Liver (tissue), 9 donors: Measurements from ENCODE around the gene WSCD1. TPM values are rescaled to one million over a fixed set of nuclear protein-coding genes. Genes with fewer than 3 reads are reported as not detected.

ENCODE experiments used
- DNase-seq: peaks from one replicate; pipeline ENCODE4 v3.0.0-alpha.2; 2017; ENCODE audit warnings: low spot score
- H3K27ac ChIP-seq, 2 donors: one replicate each; pipeline ENCODE4 v1.7.0; 2013; ENCODE audit warnings: inconsistent platforms in 2 of 2, low read length in 2 of 2, control low read depth in 1 of 2, low read depth in 1 of 2, mild to moderate bottlenecking in 1 of 2
- H3K27me3 ChIP-seq, 4 donors: one replicate each; pipeline versions ENCODE4 v1.6.1 to v1.7.0; 2013; ENCODE audit warnings: low read length in 3 of 4, inconsistent platforms in 1 of 4, mild to moderate bottlenecking in 1 of 4, moderate library complexity in 1 of 4; ENCODE audit not compliant: control insufficient read depth in 4 of 4, insufficient read depth in 4 of 4
- H3K36me3 ChIP-seq, 4 donors: one replicate each; pipeline versions ENCODE4 v1.6.1 to v1.7.0; 2013; ENCODE audit warnings: low read length in 3 of 4, mild to moderate bottlenecking in 3 of 4, low read depth in 1 of 4, moderate library complexity in 1 of 4; ENCODE audit not compliant: control insufficient read depth in 4 of 4, insufficient read depth in 3 of 4
- H3K4me1 ChIP-seq, 4 donors: one replicate each; pipeline versions ENCODE4 v1.6.1 to v1.7.0; 2013; ENCODE audit warnings: low read length in 3 of 4, mild to moderate bottlenecking in 3 of 4, moderate library complexity in 1 of 4; ENCODE audit not compliant: control insufficient read depth in 4 of 4, insufficient read depth in 4 of 4
- H3K4me3 ChIP-seq, 3 donors: one replicate each; pipeline versions ENCODE4 v1.6.1 to v1.7.0; 2013; ENCODE audit warnings: low read length in 3 of 3, control low read depth in 1 of 3, low read depth in 1 of 3, mild to moderate bottlenecking in 1 of 3
- H3K9ac ChIP-seq, 2 donors: one replicate each; pipeline ENCODE4 v1.7.0; 2013; ENCODE audit warnings: low read length in 2 of 2, mild to moderate bottlenecking in 2 of 2, moderate library complexity in 2 of 2, control low read depth in 1 of 2, low read depth in 1 of 2
- H3K9me3 ChIP-seq, 4 donors: one replicate each; pipeline versions ENCODE4 v1.6.1 to v1.7.0; 2013; ENCODE audit warnings: low read length in 3 of 4; ENCODE audit not compliant: control insufficient read depth in 4 of 4
- EGR1 ChIP-seq, 2 donors: IDR thresholded peaks; 2 replicates each; pipeline ENCODE4 v1.6.1; 2016 to 2018; ENCODE audit warnings: antibody characterized with exemption in 2 of 2, low read depth in 2 of 2
- FOXA1 ChIP-seq: IDR thresholded peaks from 2 replicates; pipeline ENCODE4 v1.6.1; 2016; ENCODE audit warnings: antibody characterized with exemption
- FOXA2 ChIP-seq: IDR thresholded peaks from 2 replicates; pipeline ENCODE4 v1.6.1; 2016; ENCODE audit warnings: antibody characterized with exemption
- GABPA ChIP-seq, 2 donors: IDR thresholded peaks in 1 of 2; conservative IDR thresholded peaks in 1 of 2; 2 replicates each; pipeline ENCODE4 v1.6.1; 2016; ENCODE audit warnings: antibody characterized with exemption in 2 of 2, mild to moderate bottlenecking in 1 of 2, moderate library complexity in 1 of 2
- HNF4A ChIP-seq, 2 donors: conservative IDR thresholded peaks; 2 replicates each; pipeline ENCODE4 v1.6.1; 2016; ENCODE audit warnings: antibody characterized with exemption in 2 of 2, mild to moderate bottlenecking in 2 of 2
- MAX ChIP-seq: IDR thresholded peaks from 2 replicates; pipeline ENCODE4 v1.6.1; 2016; ENCODE audit warnings: antibody characterized with exemption
- RAD21 ChIP-seq, 2 donors: IDR thresholded peaks; 2 replicates each; pipeline ENCODE4 v1.6.1; 2016; ENCODE audit warnings: antibody characterized with exemption in 2 of 2, mild to moderate bottlenecking in 2 of 2
- REST ChIP-seq: IDR thresholded peaks from 2 replicates; pipeline ENCODE4 v1.6.1; 2016; ENCODE audit warnings: antibody characterized with exemption, mild to moderate bottlenecking
- SP1 ChIP-seq: IDR thresholded peaks from 2 replicates; pipeline ENCODE4 v1.6.1; 2018; ENCODE audit warnings: antibody characterized with exemption, mild to moderate bottlenecking
- TAF1 ChIP-seq: conservative IDR thresholded peaks from 2 replicates; pipeline ENCODE4 v1.6.1; 2016; ENCODE audit warnings: antibody characterized with exemption, mild to moderate bottlenecking
- YY1 ChIP-seq: IDR thresholded peaks from 2 replicates; pipeline ENCODE4 v1.6.1; 2016; ENCODE audit warnings: antibody characterized with exemption, mild to moderate bottlenecking
- WGBS: extraction: QIAGEN DNeasy Blood & Tissue Kit; methylation state at CpG from one replicate; pipeline ENCODE4 v1.1.7; 2013; 5-methylcytosine and 5-hydroxymethylcytosine counted together
- polyA plus RNA-seq, 2 donors: library from polyadenylated mRNA; stranded (reverse) in 1 of 2; unstranded in 1 of 2; fragments of 200-250 nt in 1 of 2; fragments of >200 nt in 1 of 2; fragmentation: Nextera tagmentation in 1 of 2; extraction: Ambion mirVana in 1 of 2; gene quantifications; one replicate each; pipeline versions ENCODE4 v1.2.1 to v1.2.3, GENCODE V29; 2013 to 2015
- total RNA-seq, 2 donors: library from RNA; depleted of rRNA; stranded (reverse); fragments of >200 nt; gene quantifications; one replicate each; pipeline ENCODE4 v1.2.3, GENCODE V29; 2014
- TF ChIP-seq, protein P1 (sequence below): IDR thresholded peaks from 2 replicates; pipeline ENCODE4 v1.6.1; 2016; ENCODE audit warnings: antibody characterized with exemption
- TF ChIP-seq, protein P2 (sequence below): IDR thresholded peaks from 2 replicates; pipeline ENCODE4 v1.6.1; 2016; ENCODE audit warnings: antibody characterized with exemption
- TF ChIP-seq, protein P3 (sequence below): fragments of 150-350 bp; IDR thresholded peaks from 2 replicates; pipeline ENCODE4 v1.5.1; 2017; ENCODE audit warnings: improper control_type of control experiment, low read depth, low read length; ENCODE audit not compliant: missing input control
- donor health status: healthy.
- donor health status: healthy.
- donor health status: healthy.
- donor health status: healthy.
- donor health status: healthy.

WSCD1 gene
- total and polyA plus RNA-seq, 4 donors = 0.10 to 3.8 (median 1.3) TPM

DNA sequence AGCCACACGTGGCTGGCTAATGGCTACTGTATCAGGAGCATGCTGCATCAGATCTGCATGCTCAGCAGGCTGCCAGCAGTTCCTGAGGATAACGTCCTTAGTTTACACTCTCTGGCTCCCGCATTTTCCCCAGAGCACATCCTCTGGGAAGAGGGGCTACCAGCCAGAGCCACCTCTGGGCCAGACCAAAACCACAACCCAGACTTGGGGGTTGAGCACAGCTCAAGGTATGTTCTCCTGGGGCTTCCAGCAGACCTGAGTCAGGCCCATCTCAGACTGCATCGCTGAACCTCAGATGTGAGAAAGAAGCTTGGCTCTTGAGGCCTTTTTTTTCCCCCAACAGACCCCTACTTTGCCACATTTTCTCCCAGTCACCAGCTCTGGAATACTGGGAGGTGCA lies 23.7 kb upstream of the WSCD1 start (continued):
- TF ChIP-seq REST (no peak), YY1 (no peak), EGR1 (IDR thresholded peaks at IDR 0.05; ENCODE audit: low read depth in 2 of 2) (no peak), RAD21 (IDR thresholded peaks at IDR 0.05) (no peak)
- TF ChIP-seq, protein P1, sequence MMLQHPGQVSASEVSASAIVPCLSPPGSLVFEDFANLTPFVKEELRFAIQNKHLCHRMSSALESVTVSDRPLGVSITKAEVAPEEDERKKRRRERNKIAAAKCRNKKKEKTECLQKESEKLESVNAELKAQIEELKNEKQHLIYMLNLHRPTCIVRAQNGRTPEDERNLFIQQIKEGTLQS = no peak

- H3K27me3 ChIP-seq = no peaks in the 10 kb centered on the region
- no peak overlapping the region for H3K4me3 ChIP-seq
Observed at GRCh38 chr17:6046931-6047330, 23.2 kb upstream of the WSCD1 start.

DNA sequence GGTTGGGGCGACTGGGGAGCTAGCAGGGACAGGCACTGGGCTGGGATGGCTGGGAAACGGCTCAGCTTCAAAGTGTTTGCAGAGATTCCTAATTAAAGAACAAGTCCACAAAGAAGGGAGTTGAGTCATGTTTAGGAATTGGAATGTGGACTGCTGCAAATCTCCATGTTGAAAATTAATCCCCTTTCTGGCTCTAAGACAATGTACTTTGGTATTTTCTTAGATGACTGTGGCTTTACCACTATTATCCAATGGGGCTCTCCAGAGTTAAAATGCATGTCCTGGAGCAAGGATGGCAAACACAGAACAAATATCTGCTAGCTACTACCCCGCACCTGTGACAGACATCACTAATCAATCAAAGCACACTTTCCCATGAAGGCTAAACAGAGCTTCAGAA lies 22.2 kb upstream of the WSCD1 start:
- Histone ChIP-seq H3K27me3 (no peaks in the 10 kb centered on the region), H3K27ac (no peak overlapping the region), H3K9me3 (no peaks in the 10 kb centered on the region), H3K4me1 (no peaks in the 10 kb centered on the region), H3K9ac (no peak overlapping the region), H3K4me3 (no peak overlapping the region), H3K36me3 (no peaks in the 10 kb centered on the region)
- 86% methylated on average over 3 of the region's 3 CpGs for WGBS
- DNase-seq = no peak
- TF ChIP-seq MAX (no peak), SP1 (no peak), EGR1 (IDR thresholded peaks at IDR 0.05; ENCODE audit: low read depth in 2 of 2) (no peak), HNF4A (conservative IDR thresholded peaks at IDR 0.05) (no peak), GABPA (IDR thresholded peaks at IDR 0.05 in 1 of 2, conservative IDR thresholded peaks at IDR 0.05 in 1 of 2) (no peak), FOXA1 (no peak), REST (no peak), TAF1 (no peak)
- TF ChIP-seq, protein P2, sequence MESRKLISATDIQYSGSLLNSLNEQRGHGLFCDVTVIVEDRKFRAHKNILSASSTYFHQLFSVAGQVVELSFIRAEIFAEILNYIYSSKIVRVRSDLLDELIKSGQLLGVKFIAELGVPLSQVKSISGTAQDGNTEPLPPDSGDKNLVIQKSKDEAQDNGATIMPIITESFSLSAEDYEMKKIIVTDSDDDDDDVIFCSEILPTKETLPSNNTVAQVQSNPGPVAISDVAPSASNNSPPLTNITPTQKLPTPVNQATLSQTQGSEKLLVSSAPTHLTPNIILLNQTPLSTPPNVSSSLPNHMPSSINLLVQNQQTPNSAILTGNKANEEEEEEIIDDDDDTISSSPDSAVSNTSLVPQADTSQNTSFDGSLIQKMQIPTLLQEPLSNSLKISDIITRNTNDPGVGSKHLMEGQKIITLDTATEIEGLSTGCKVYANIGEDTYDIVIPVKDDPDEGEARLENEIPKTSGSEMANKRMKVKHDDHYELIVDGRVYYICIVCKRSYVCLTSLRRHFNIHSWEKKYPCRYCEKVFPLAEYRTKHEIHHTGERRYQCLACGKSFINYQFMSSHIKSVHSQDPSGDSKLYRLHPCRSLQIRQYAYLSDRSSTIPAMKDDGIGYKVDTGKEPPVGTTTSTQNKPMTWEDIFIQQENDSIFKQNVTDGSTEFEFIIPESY = no peak
- TF ChIP-seq, protein P1 = no peak
- TF ChIP-seq, protein P3, sequence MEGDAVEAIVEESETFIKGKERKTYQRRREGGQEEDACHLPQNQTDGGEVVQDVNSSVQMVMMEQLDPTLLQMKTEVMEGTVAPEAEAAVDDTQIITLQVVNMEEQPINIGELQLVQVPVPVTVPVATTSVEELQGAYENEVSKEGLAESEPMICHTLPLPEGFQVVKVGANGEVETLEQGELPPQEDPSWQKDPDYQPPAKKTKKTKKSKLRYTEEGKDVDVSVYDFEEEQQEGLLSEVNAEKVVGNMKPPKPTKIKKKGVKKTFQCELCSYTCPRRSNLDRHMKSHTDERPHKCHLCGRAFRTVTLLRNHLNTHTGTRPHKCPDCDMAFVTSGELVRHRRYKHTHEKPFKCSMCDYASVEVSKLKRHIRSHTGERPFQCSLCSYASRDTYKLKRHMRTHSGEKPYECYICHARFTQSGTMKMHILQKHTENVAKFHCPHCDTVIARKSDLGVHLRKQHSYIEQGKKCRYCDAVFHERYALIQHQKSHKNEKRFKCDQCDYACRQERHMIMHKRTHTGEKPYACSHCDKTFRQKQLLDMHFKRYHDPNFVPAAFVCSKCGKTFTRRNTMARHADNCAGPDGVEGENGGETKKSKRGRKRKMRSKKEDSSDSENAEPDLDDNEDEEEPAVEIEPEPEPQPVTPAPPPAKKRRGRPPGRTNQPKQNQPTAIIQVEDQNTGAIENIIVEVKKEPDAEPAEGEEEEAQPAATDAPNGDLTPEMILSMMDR = no peak

More at GRCh38 chr17:6046931-6047330, 23.2 kb upstream of the WSCD1 start:
- WGBS = 74% methylated on average over 1 of the region's 1 CpG
- Histone ChIP-seq H3K9me3 (no peaks in the 10 kb centered on the region), H3K27ac (no peak overlapping the region), H3K36me3 (no peaks in the 10 kb centered on the region), H3K4me1 (no peaks in the 10 kb centered on the region), H3K9ac (no peak overlapping the region)
- TF ChIP-seq, protein P2 = no peak
- TF ChIP-seq FOXA2 (no peak), YY1 (no peak)
- no peak for DNase-seq
